K562 (cell line): Measurements from ENCODE around the gene CABP4. TPM values are rescaled to one million over a fixed set of nuclear protein-coding genes. Genes with fewer than 3 reads are reported as not detected.

Source experiments
- C11orf30 ChIP-seq: fragments of 450-650 bp; IDR thresholded peaks from 2 replicates; pipeline ENCODE4 v1.6.1; 2016; ENCODE audit warnings: low read depth, mild to moderate bottlenecking
- CREB1 ChIP-seq, 2 experiments: sonication (generic) in 1 of 2; formaldehyde crosslinking in 1 of 2; IDR thresholded peaks; 2 replicates each; pipeline versions ENCODE4 v1.6.1 to v1.8.0; 2012 to 2022; ENCODE audit warnings: inconsistent platforms in 1 of 2, mild to moderate bottlenecking in 1 of 2, missing genetic modification reagents in 1 of 2, moderate library complexity in 1 of 2
- ETV1 ChIP-seq: fragments of 450-650 bp; conservative IDR thresholded peaks from 2 replicates; pipeline ENCODE4 v1.6.1; 2016; ENCODE audit warnings: missing genetic modification characterization, control low read depth, low read depth, missing compliant biosample characterization
- ILF3 ChIP-seq: fragments of 450-650 bp; IDR thresholded peaks from 2 replicates; pipeline ENCODE4 v1.6.1; 2018; ENCODE audit warnings: antibody characterized with exemption, mild to moderate bottlenecking, moderate library complexity, borderline replicate concordance
- MAFG ChIP-seq: fragments of 450-650 bp; conservative IDR thresholded peaks from 2 replicates; pipeline ENCODE4 v1.6.1; 2016; ENCODE audit warnings: missing genetic modification characterization, missing compliant biosample characterization
- MCM5 ChIP-seq: fragments of 450-650 bp; IDR thresholded peaks from 2 replicates; pipeline ENCODE4 v1.6.1; 2016; ENCODE audit warnings: low read depth
- MTA1 ChIP-seq: fragments of 450-650 bp; IDR thresholded peaks from 2 replicates; pipeline ENCODE4 v1.6.1; 2017; ENCODE audit warnings: borderline replicate concordance
- NR0B1 ChIP-seq: fragments of 450-650 bp; IDR thresholded peaks from one replicate; pipeline ENCODE4 v1.6.1; 2018; ENCODE audit warnings: mild to moderate bottlenecking, moderate library complexity; ENCODE audit not compliant: partially characterized antibody
- PHB2 ChIP-seq: fragments of 450-650 bp; IDR thresholded peaks from 2 replicates; pipeline ENCODE4 v1.6.1; 2017; ENCODE audit warnings: low read depth
- PYGO2 ChIP-seq: fragments of 450-650 bp; IDR thresholded peaks from 2 replicates; pipeline ENCODE4 v1.6.1; 2016; ENCODE audit warnings: mild to moderate bottlenecking, missing genetic modification characterization, moderate library complexity, missing compliant biosample characterization
- RBM22 ChIP-seq: fragments of 200-400 bp; formaldehyde crosslinking; IDR thresholded peaks from 2 replicates; pipeline ENCODE4 v1.6.1; 2018; ENCODE audit warnings: low read length, low read depth; ENCODE audit not compliant: poor library complexity, severe bottlenecking
- RHOXF2B ChIP-seq: fragments of 250-450 bp; sonication (Bioruptor Pico); conservative IDR thresholded peaks from 2 replicates; pipeline ENCODE4 v1.5.1; 2021
- SPI1 ChIP-seq: IDR thresholded peaks from 2 replicates; pipeline ENCODE4 v1.6.1; 2011; ENCODE audit warnings: low read depth, low read length, control low read depth, borderline replicate concordance
- TCFL5 ChIP-seq: fragments of 250-450 bp; sonication (Bioruptor Pico); conservative IDR thresholded peaks from 2 replicates; pipeline ENCODE4 v1.6.1; 2021; ENCODE audit warnings: mild to moderate bottlenecking, moderate library complexity, matching md5 sums
- ZNF282 ChIP-seq: sonication (generic); formaldehyde crosslinking; IDR thresholded peaks from 2 replicates; pipeline ENCODE4 v1.8.1; 2023; ENCODE audit warnings: missing genetic modification reagents
- ZNF316 ChIP-seq: fragments of 450-650 bp; IDR thresholded peaks from 2 replicates; pipeline ENCODE4 v1.6.1; 2016
- ZNF551 ChIP-seq: fragments of 250-450 bp; sonication (Bioruptor Pico); IDR thresholded peaks from 2 replicates; pipeline ENCODE4 v1.5.0; 2021; ENCODE audit warnings: mild to moderate bottlenecking, moderate library complexity
- polyA plus RNA-seq, 8 experiments: library from polyadenylated mRNA; depleted of rRNA in 4 of 8; stranded (reverse) in 5 of 8; unstranded in 3 of 8; fragments of >200 nt; fragmentation: Nextera tagmentation in 2 of 8; fragmentation: Illumina TruSeq in 1 of 8; extraction: Ambion mirVana in 2 of 8; extraction: Trizol in 1 of 8; gene quantifications; 2 replicates each; pipeline versions ENCODE4 v1.2.1 to v1.2.3, GENCODE V29; 2011 to 2014; ENCODE audit warnings: inconsistent platforms in 1 of 8, missing spikeins in 1 of 8
- total RNA-seq, 7 experiments: library from RNA; depleted of rRNA in 6 of 7; stranded (reverse); fragments of >200 nt in 6 of 7; fragmentation: Illumina TruSeq in 2 of 7; extraction: Trizol in 2 of 7; gene quantifications; 2 replicates each; pipeline versions ENCODE4 v1.2.1 to v1.2.3, GENCODE V29; 2011 to 2021; ENCODE audit warnings: low replicate concordance in 1 of 7
- TF ChIP-seq, protein P1 (sequence below): fragments of 450-650 bp; formaldehyde crosslinking; IDR thresholded peaks from 2 replicates; pipeline ENCODE4 v1.4.0; 2020; ENCODE audit warnings: mild to moderate bottlenecking, moderate library complexity

The CABP4 gene
- total and polyA plus RNA-seq, 9 of the 15 experiments (the other 6 are each of a cell fraction or from before 2014, with no cell fraction given): 0.11 TPM; not detected in 8

DNA sequence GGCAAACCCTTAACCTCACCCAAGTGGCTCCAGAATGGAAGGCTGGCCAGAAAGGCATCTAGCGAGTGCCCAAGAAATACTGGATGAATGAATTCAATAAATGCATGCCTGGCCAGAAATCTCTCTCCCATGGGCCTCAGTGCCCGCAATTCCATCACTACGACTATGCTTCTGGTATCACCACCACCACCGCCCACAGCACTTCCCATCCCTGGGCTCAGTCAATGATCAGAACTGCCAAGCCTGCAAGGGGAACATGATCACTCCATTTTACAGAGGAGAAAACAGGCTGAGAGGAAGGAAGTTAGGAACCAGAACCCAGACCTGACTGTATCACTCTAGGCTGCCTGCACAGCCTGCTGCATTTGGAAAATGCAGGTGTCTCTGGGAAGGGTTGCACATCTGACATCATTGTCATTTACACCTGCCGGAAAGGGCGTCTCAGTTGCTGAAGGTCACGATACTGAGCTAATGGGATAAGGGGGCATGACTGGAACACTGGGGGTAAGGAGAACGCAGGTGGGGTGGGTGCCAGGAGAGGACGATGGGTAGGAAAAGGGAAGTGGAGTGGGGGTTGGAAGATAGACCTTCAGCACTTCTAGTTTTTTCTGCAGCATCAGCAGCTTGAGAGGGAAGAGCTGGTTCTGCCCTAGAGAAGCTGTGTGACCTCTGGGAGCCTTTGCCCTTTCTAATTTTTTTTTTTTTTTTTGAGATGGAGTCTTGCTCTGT, 5.9 kb upstream of the CABP4 start (continued):
- TF ChIP-seq, protein P1, sequence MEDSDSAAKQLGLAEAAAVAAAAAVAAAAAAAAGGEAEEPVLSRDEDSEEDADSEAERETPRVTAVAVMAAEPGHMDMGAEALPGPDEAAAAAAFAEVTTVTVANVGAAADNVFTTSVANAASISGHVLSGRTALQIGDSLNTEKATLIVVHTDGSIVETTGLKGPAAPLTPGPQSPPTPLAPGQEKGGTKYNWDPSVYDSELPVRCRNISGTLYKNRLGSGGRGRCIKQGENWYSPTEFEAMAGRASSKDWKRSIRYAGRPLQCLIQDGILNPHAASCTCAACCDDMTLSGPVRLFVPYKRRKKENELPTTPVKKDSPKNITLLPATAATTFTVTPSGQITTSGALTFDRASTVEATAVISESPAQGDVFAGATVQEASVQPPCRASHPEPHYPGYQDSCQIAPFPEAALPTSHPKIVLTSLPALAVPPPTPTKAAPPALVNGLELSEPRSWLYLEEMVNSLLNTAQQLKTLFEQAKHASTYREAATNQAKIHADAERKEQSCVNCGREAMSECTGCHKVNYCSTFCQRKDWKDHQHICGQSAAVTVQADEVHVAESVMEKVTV (CRISPR knock-in tag): no peak
- TF ChIP-seq CREB1 (IDR thresholded peaks at IDR 0.05) (no peak), CREB1 (CRISPR knock-in tag; IDR thresholded peaks at IDR 0.05) (no peak), SPI1 (peak; percentile 83), PYGO2 (tag) (no peak), C11orf30 (peak; percentile 78), ETV1 (tag) (no peak), RBM22 (no peak), ZNF551 (CRISPR knock-in tag) (no peak), ILF3 (no peak), NR0B1 (no peak), TCFL5 (CRISPR knock-in tag) (no peak), PHB2 (no peak), ZNF282 (no peak), MTA1 (no peak), MAFG (tag) (peak; percentile 46), ZNF316 (peak; percentile 84), RHOXF2B (CRISPR knock-in tag) (no peak), MCM5 (no peak)
